H1 (cell line): ENCODE results near the gene RBM18. TPM values are rescaled to one million over a fixed set of nuclear protein-coding genes. Genes with fewer than 3 reads are reported as not detected.

Experiments
- CTCF ChIA-PET: fragments of 300-600 bp; sonication (Branson Sonifier 250); formaldehyde crosslinking; loops from one replicate; lab custom pipeline; 2021; ENCODE audit not compliant: partially characterized antibody; lab: Charles Lee
- POLR2A ChIA-PET: fragments of 300-600 bp; sonication (Branson Sonifier 250); formaldehyde crosslinking; loops from one replicate; lab custom pipeline; 2021; ENCODE audit warnings: inconsistent platforms; ENCODE audit not compliant: partially characterized antibody; lab: Charles Lee
- DNase-seq, 2 experiments: peaks; one replicate each; pipeline versions ENCODE4 v3.0.0 to v3.0.0-alpha.2; 2010 to 2022; ENCODE audit warnings: low spot score in 2 of 2, low read depth in 1 of 2, mixed read lengths in 1 of 2
- FAIRE-seq: peaks from 2 replicates; lab custom pipeline; 2011; peaks lifted over from hg19 to GRCh38; lab: Jason Lieb, UNC
- H2AFZ ChIP-seq: 2 replicates; pipeline ENCODE4 v1.8.1; 2012; ENCODE audit warnings: low read length, inconsistent platforms
- H2AK5ac ChIP-seq: 2 replicates; pipeline ENCODE4 v1.6.1; 2013; ENCODE audit warnings: low read depth, low read length
- H2BK120ac ChIP-seq: replicated peaks from 2 replicates; pipeline ENCODE3; 2013; ENCODE audit warnings: low read depth, low read length, inconsistent platforms
- H2BK12ac ChIP-seq: 2 replicates; pipeline ENCODE4 v1.6.1; 2013; ENCODE audit warnings: low read depth, low read length
- H2BK15ac ChIP-seq: 2 replicates; pipeline ENCODE4 v1.6.1; 2013; ENCODE audit warnings: low read length
- H2BK20ac ChIP-seq: 2 replicates; pipeline ENCODE4 v1.6.1; 2013; ENCODE audit warnings: low read length
- H2BK5ac ChIP-seq: 2 replicates; pipeline ENCODE4 v1.6.1; 2013; ENCODE audit warnings: low read depth, low read length
- H3K14ac ChIP-seq: 2 replicates; pipeline ENCODE4 v1.6.1; 2013; ENCODE audit warnings: inconsistent platforms; ENCODE audit not compliant: insufficient read length
- H3K18ac ChIP-seq: 2 replicates; pipeline ENCODE4 v1.6.1; 2013; ENCODE audit warnings: low read length; ENCODE audit errors: extremely low read depth
- H3K23ac ChIP-seq: 2 replicates; pipeline ENCODE4 v1.6.1; 2013; ENCODE audit warnings: inconsistent platforms; ENCODE audit not compliant: insufficient read length
- H3K23me2 ChIP-seq: 2 replicates; pipeline ENCODE4 v1.6.1; 2013; ENCODE audit warnings: low read depth, low read length
- H3K27ac ChIP-seq: 2 replicates; pipeline ENCODE4 v1.6.1; 2011; ENCODE audit warnings: low read depth, low read length, inconsistent platforms
- H3K27me3 ChIP-seq, 4 experiments: replicated peaks in 1 of 4; 1 replicate in 1 of 4; 2 replicates in 3 of 4; pipeline versions ENCODE4 v1.6.1 to v1.8.1; 2011 to 2013; ENCODE audit warnings: low read length in 3 of 4, mild to moderate bottlenecking in 3 of 4, inconsistent platforms in 2 of 4, mixed read lengths in 2 of 4, moderate library complexity in 1 of 4; ENCODE audit not compliant: control insufficient read depth in 3 of 4, insufficient read depth in 3 of 4; ENCODE audit errors: extremely low read depth in 1 of 4
- H3K36me3 ChIP-seq, 4 experiments: 2 replicates each; pipeline versions ENCODE4 v1.6.1 to v1.8.1; 2011 to 2013; ENCODE audit warnings: mild to moderate bottlenecking in 4 of 4, low read length in 3 of 4, moderate library complexity in 2 of 4, control low read depth in 1 of 4, inconsistent platforms in 1 of 4; ENCODE audit not compliant: insufficient read depth in 4 of 4, control insufficient read depth in 2 of 4
- H3K4ac ChIP-seq: replicated peaks from 2 replicates; pipeline ENCODE3; 2013; ENCODE audit warnings: low read length, low read depth, mixed read lengths, inconsistent platforms; ENCODE audit not compliant: insufficient read length
- H3K4me1 ChIP-seq, 4 experiments: replicated peaks in 1 of 4; 1 replicate in 1 of 4; 2 replicates in 3 of 4; pipeline versions ENCODE4 v1.6.1 to v1.8.1; 2011 to 2013; ENCODE audit warnings: low read length in 3 of 4, inconsistent platforms in 2 of 4, mixed read lengths in 1 of 4; ENCODE audit not compliant: insufficient read depth in 4 of 4, control insufficient read depth in 3 of 4
- H3K4me2 ChIP-seq, 2 experiments: 2 replicates each; pipeline versions ENCODE4 v1.6.1 to v1.8.1; 2011 to 2013; ENCODE audit warnings: low read depth in 2 of 2, low read length in 2 of 2, control low read depth in 1 of 2, inconsistent platforms in 1 of 2, mild to moderate bottlenecking in 1 of 2; ENCODE audit not compliant: insufficient read depth in 1 of 2
- H3K4me3 ChIP-seq, 4 experiments: fragments of 200-600, 300-600 bp in 1 of 4; sonication (generic), shearing (Covaris generic), sonication (Bioruptor Twin) in 1 of 4; 2 replicates each; pipeline versions ENCODE4 v1.5.1 to v1.8.1; 2011 to 2016; ENCODE audit warnings: low read length in 4 of 4, low read depth in 3 of 4, control low read depth in 2 of 4, inconsistent platforms in 2 of 4, mild to moderate bottlenecking in 2 of 4, mixed read lengths in 1 of 4, moderate library complexity in 1 of 4; ENCODE audit not compliant: insufficient read depth in 2 of 4; ENCODE audit errors: extremely low read depth in 1 of 4
- H3K56ac ChIP-seq: replicated peaks from 2 replicates; pipeline ENCODE3; 2013; ENCODE audit warnings: low read depth, mild to moderate bottlenecking, mixed read lengths, low read length, inconsistent platforms; ENCODE audit not compliant: insufficient read length
- H3K79me1 ChIP-seq: 2 replicates; pipeline ENCODE4 v1.6.1; 2013; ENCODE audit warnings: low read depth, low read length, control low read depth
- H3K79me2 ChIP-seq, 2 experiments: 2 replicates each; pipeline versions ENCODE4 v1.6.1 to v1.8.1; 2012 to 2013; ENCODE audit warnings: low read length in 2 of 2, mild to moderate bottlenecking in 2 of 2, inconsistent platforms in 1 of 2; ENCODE audit not compliant: insufficient read depth in 2 of 2, control insufficient read depth in 1 of 2
- H3K9ac ChIP-seq, 4 experiments: replicated peaks in 1 of 4; 1 replicate in 1 of 4; 2 replicates in 3 of 4; pipeline versions ENCODE4 v1.6.1 to v1.8.1; 2011 to 2013; ENCODE audit warnings: low read depth in 3 of 4, low read length in 3 of 4, control low read depth in 2 of 4, mild to moderate bottlenecking in 2 of 4, moderate library complexity in 2 of 4, inconsistent platforms in 1 of 4; ENCODE audit errors: extremely low read depth in 1 of 4
- H3K9me3 ChIP-seq, 2 experiments: 2 replicates each; pipeline versions ENCODE4 v1.6.1 to v1.8.1; 2012 to 2013; ENCODE audit warnings: mild to moderate bottlenecking in 2 of 2, moderate library complexity in 2 of 2, control low read depth in 1 of 2, inconsistent platforms in 1 of 2, low read depth in 1 of 2, low read length in 1 of 2, mixed read lengths in 1 of 2; ENCODE audit not compliant: insufficient read depth in 2 of 2
- H4K20me1 ChIP-seq, 2 experiments: replicated peaks in 1 of 2; 2 replicates each; pipeline versions ENCODE3 to v1.8.1; 2011 to 2013; ENCODE audit warnings: inconsistent platforms in 2 of 2, low read length in 2 of 2, mild to moderate bottlenecking in 1 of 2; ENCODE audit not compliant: insufficient read depth in 2 of 2, control insufficient read depth in 1 of 2
- H4K5ac ChIP-seq: 2 replicates; pipeline ENCODE4 v1.6.1; 2013; ENCODE audit warnings: low read length, low read depth, mixed read lengths, inconsistent platforms; ENCODE audit not compliant: insufficient read length
- H4K8ac ChIP-seq: 2 replicates; pipeline ENCODE4 v1.8.0; 2013; ENCODE audit warnings: mild to moderate bottlenecking, moderate library complexity, low read length, inconsistent platforms; ENCODE audit not compliant: insufficient read depth; ENCODE audit errors: extremely low read depth
- H4K91ac ChIP-seq: replicated peaks from 2 replicates; pipeline ENCODE3; 2013; ENCODE audit warnings: low read length, mixed read lengths, inconsistent platforms; ENCODE audit not compliant: insufficient read length
- BCL11A ChIP-seq, 2 experiments: IDR thresholded peaks; one replicate each; pipeline ENCODE4 v1.6.1; 2011; ENCODE audit warnings: low read depth in 2 of 2, low read length in 2 of 2, mild to moderate bottlenecking in 2 of 2
- BRCA1 ChIP-seq: IDR thresholded peaks from 2 replicates; pipeline ENCODE4 v1.6.1; 2012; ENCODE audit warnings: low read depth, low read length, improper control_type of control experiment
- JUND ChIP-seq: IDR thresholded peaks from 2 replicates; pipeline ENCODE4 v1.6.1; 2011; ENCODE audit warnings: mild to moderate bottlenecking, improper control_type of control experiment, low read length
- NRF1 ChIP-seq: IDR thresholded peaks from 2 replicates; pipeline ENCODE4 v1.6.1; 2011; ENCODE audit warnings: mild to moderate bottlenecking, low read depth, low read length, improper control_type of control experiment
- POU5F1 ChIP-seq: IDR thresholded peaks from 2 replicates; pipeline ENCODE4 v1.6.1; 2011; ENCODE audit warnings: low read depth, mild to moderate bottlenecking, low read length, moderate library complexity
- RBBP5 ChIP-seq: IDR thresholded peaks from 2 replicates; pipeline ENCODE4 v1.7.1; 2012; ENCODE audit warnings: low read depth, mild to moderate bottlenecking, inconsistent platforms, low read length, moderate library complexity, borderline replicate concordance
- SP1 ChIP-seq: IDR thresholded peaks from 2 replicates; pipeline ENCODE4 v1.6.1; 2011; ENCODE audit warnings: low read depth, low read length
- SUZ12 ChIP-seq: fragments of 200-600 bp; sonication (generic); IDR thresholded peaks from 2 replicates; pipeline ENCODE4 v1.6.1; 2012; ENCODE audit warnings: mild to moderate bottlenecking, inconsistent platforms, low read length, moderate library complexity, mixed read lengths
- TCF12 ChIP-seq: IDR thresholded peaks from 2 replicates; pipeline ENCODE4 v1.6.1; 2011; ENCODE audit warnings: low read depth, mild to moderate bottlenecking, low read length
- WGBS, 2 experiments: shearing (Covaris generic) in 1 of 2; methylation state at CpG; one replicate each; pipeline versions ENCODE4 v1.1.6 to v1.1.7; 2013 to 2015; ENCODE audit warnings: low lambda C conversion rate in 2 of 2, mixed read lengths in 2 of 2, inconsistent platforms in 1 of 2, low coverage in 1 of 2, missing lambda C conversion rate in 1 of 2; ENCODE audit not compliant: insufficient replicate concordance in 2 of 2, insufficient coverage in 1 of 2, insufficient read length in 1 of 2; ENCODE audit errors: extremely low coverage in 1 of 2, missing lambda C conversion rate in 1 of 2; 5-methylcytosine and 5-hydroxymethylcytosine counted together
- polyA plus RNA-seq, 7 experiments: library from polyadenylated mRNA; depleted of rRNA in 3 of 7; stranded (reverse) in 5 of 7; unstranded in 2 of 7; fragments of >200 nt in 5 of 7; fragments of 200-250 nt in 2 of 7; gene quantifications; 1 replicate in 5 of 7; 2 replicates in 1 of 7; 4 replicates in 1 of 7; pipeline versions ENCODE4 v1.2.1 to v1.2.3, GENCODE V29; 2011 to 2013; ENCODE audit warnings: missing spikeins in 2 of 7, mixed read lengths in 2 of 7
- total RNA-seq: library from RNA; stranded (reverse); fragmentation: NEBNext Ultra II Directional; extraction: Animal tissue kit (Norgen Biotek cat#: 25700); gene quantifications from 2 replicates; pipeline ENCODE4 v1.2.1, GENCODE V29; 2021

The RBM18 gene
- total and polyA plus RNA-seq, 2 of the 8 experiments (the other 6 are each of a cell fraction or from before 2014, with no cell fraction given): 5.9 to 14.3 TPM

GRCh38 chr9:122202111-122202510 is 62.5 kb downstream of the RBM18 start:
- Histone ChIP-seq H2BK5ac (no peak overlapping the region), H3K14ac (no peak overlapping the region), H3K9ac (no peak overlapping the region), H3K4ac (no peak overlapping the region), H3K9me3 (no peaks in the 10 kb centered on the region), H2BK20ac (no peak overlapping the region), H2BK15ac (no peak overlapping the region), H3K79me1 (no peaks in the 10 kb centered on the region), H4K8ac (no peak overlapping the region), H4K5ac (no peak overlapping the region), H3K23ac (no peak overlapping the region), H2BK12ac (no peak overlapping the region), H4K91ac (no peak overlapping the region), H3K36me3 (no peaks in the 10 kb centered on the region), H3K27me3 (no peaks in the 10 kb centered on the region; a peak in 2 of 7 replicates), H3K4me3 (no peak overlapping the region), H4K20me1 (no peaks in the 10 kb centered on the region), H2AFZ (no peak overlapping the region), H3K18ac (no peak overlapping the region), H3K56ac (no peak overlapping the region), H2AK5ac (no peak overlapping the region), H3K4me2 (no peak overlapping the region), H2BK120ac (no peak overlapping the region), H3K23me2 (no peaks in the 10 kb centered on the region), H3K27ac (no peak overlapping the region), H3K4me1 (peaks cover 0 to 14% (median 4%) of the 10 kb centered on the region in 4 experiments; a peak in 6 of 7 replicates), H3K79me2 (no peaks in the 10 kb centered on the region)
- DNase-seq: no peak
- CTCF ChIA-PET: interaction anchor here (0.5 to 2.9 kb wide), 9 partner anchors 15 to 264 kb away, joined by 3 to 8 read pairs (median 4); partner anchors contain the start of gene NDUFA8
- POLR2A ChIA-PET: interaction anchor here (1.6 kb wide), 1 partner anchor 24 kb away, joined by 5 read pairs; no protein-coding TSS in a partner anchor
- no peak for TF ChIP-seq NRF1
- no peak for TF ChIP-seq POU5F1
- no peak for TF ChIP-seq JUND
- no peak for TF ChIP-seq SUZ12
- no peak for TF ChIP-seq TCF12
- no peak for TF ChIP-seq SP1
- no peak for TF ChIP-seq BRCA1
- TF ChIP-seq BCL11A (IDR thresholded peaks at IDR 0.05; ENCODE audit: low read depth in 2 of 2, low read length in 2 of 2): no peak
- no peak for TF ChIP-seq RBBP5
- no peak for FAIRE-seq
- WGBS, 2 experiments: 83 to 100% methylated on average over 1 to 2 of the region's 3 CpGs
